Myocyte (in vitro differentiated cells): ENCODE results near the gene SLC47A2. TPM values are rescaled to one million over a fixed set of nuclear protein-coding genes. Genes with fewer than 3 reads are reported as not detected.
A peak's percentile ranks its signal among the peaks of the same experiment; 100 is the strongest.
"Not testable (repeated sequence)": the region's sequence is repeated elsewhere in the genome, so short reads cannot be mapped to it uniquely, and the experiment has no call there.

Experiments used
- DNase-seq: peaks from one replicate; pipeline ENCODE4 v3.0.0-alpha.2; 2012; ENCODE audit warnings: low read depth
- polyA plus RNA-seq: library from polyadenylated mRNA; unstranded; fragments of >200 nt; gene quantifications from one replicate; pipeline ENCODE4 v1.2.1, GENCODE V29; 2012; ENCODE audit warnings: missing spikeins
- total RNA-seq: library from RNA; depleted of rRNA; stranded (reverse); fragments of >200 nt; gene quantifications from 2 replicates; pipeline ENCODE4 v1.2.3, GENCODE V29; 2014

SLC47A2 gene
- 3.8 and 5.6 TPM in 2 replicates for total RNA-seq
- polyA plus RNA-seq: 0.76 TPM

- peak; percentile 50 for DNase-seq
Measured at GRCh38 chr17:19716108-19717030, at the start of gene SLC47A2. TSS of gene SLC47A2 (minus strand) at chr17:19716584. CDS start at chr17:19716555, 29 bp downstream.

- no peak for DNase-seq
Measured at GRCh38 chr17:19766016-19766415, 49.6 kb upstream of the SLC47A2 start.

- DNase-seq: not testable (repeated sequence)
Measured at GRCh38 chr17:19763991-19764390, 47.6 kb upstream of the SLC47A2 start.

GRCh38 chr17:19763416-19763815 lies 47.0 kb upstream of the SLC47A2 start:
- no peak for DNase-seq

GRCh38 chr17:19762515-19762961 lies 46.2 kb upstream of the SLC47A2 start:
- DNase-seq: peak; percentile 63

- DNase-seq: no peak
Measured at GRCh38 chr17:19760746-19761145, 44.4 kb upstream of the SLC47A2 start.

GRCh38 chr17:19759568-19760549 lies 43.5 kb upstream of the SLC47A2 start:
- no peak for DNase-seq

GRCh38 chr17:19757536-19758180 lies 41.3 kb upstream of the SLC47A2 start:
- DNase-seq: no peak

GRCh38 chr17:19756546-19756945 lies 40.2 kb upstream of the SLC47A2 start:
- no peak for DNase-seq

- no peak for DNase-seq
Measured at GRCh38 chr17:19755821-19756510, 39.6 kb upstream of the SLC47A2 start.

- DNase-seq: no peak
Measured at GRCh38 chr17:19755392-19755791, 39.0 kb upstream of the SLC47A2 start.

- peak; percentile 73 for DNase-seq
Measured at GRCh38 chr17:19753661-19754463, 37.5 kb upstream of the SLC47A2 start.

- peak; percentile 94 for DNase-seq
Measured at GRCh38 chr17:19753051-19753509, 36.7 kb upstream of the SLC47A2 start.

GRCh38 chr17:19752216-19753050 lies 36.0 kb upstream of the SLC47A2 start:
- DNase-seq: no peak

- DNase-seq: no peak
Measured at GRCh38 chr17:19750835-19751234, 34.5 kb upstream of the SLC47A2 start.

GRCh38 chr17:19750020-19750572 lies 33.7 kb upstream of the SLC47A2 start:
- DNase-seq: no peak

GRCh38 chr17:19748807-19749193 lies 32.4 kb upstream of the SLC47A2 start:
- no peak for DNase-seq
